HUDEP-2 (cell line): Measurements from ENCODE around the gene TEPSIN.

Experiments used
- DNase-seq, 76 experiments: peaks; one replicate each; lab custom pipeline; 2025; ENCODE audit not compliant: unreplicated experiment in 76 of 76; lab: John Stamatoyannopoulos, UW

TEPSIN gene

GRCh38 chr17:81237591-81238489, 1.0 kb downstream of the TEPSIN start:
- DNase-seq, result no peak

DNA sequence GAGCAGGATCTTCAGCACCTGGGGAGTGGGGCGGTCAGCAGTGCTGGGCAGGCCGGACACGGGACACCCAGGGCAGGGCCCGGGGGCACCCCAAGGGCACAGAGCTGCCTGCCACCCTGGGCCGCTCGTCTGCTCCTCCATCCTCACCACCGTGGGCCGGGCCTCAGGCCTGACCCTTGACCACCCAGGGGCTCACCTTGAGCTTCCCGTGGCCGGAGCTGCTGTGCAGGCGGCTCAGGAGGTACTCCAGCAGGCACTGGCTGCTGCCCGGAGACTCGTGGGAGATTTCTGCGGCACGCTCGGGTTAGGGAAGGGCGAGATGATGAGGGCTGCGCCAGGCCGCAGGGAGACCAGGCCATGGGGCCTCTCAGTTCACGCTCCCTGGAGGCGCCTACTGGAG, 2.1 kb downstream of the TEPSIN start:
- DNase-seq, result no peak

GRCh38 chr17:81235822-81236740, 2.8 kb downstream of the TEPSIN start:
- no peak for DNase-seq

- peak in 5 of 76 experiments; percentile 9 to 26 (median 17) for DNase-seq
Observed at GRCh38 chr17:81234940-81235821, 3.7 kb downstream of the TEPSIN start.

DNA sequence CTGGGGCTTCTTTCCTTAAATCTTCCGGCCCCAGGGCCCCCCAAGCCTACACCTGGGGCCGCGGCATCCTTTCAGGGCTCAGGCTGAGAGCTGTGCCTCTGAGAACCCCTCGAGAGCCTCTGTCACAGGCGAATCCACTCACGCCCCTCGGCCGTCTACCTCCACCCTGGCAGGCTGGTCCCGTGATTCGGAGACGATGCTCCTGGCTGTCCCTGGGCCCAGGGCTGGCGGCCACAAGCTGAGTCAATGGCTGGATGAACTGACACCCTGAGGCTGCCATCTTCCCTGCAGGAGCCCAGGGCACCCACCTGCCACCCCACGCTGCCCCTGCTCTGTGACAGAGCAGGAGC, 4.4 kb downstream of the TEPSIN start:
- no peak for DNase-seq

GRCh38 chr17:81233811-81234505, 4.9 kb downstream of the TEPSIN start:
- DNase-seq, result no peak

GRCh38 chr17:81233316-81233715, 5.5 kb downstream of the TEPSIN start:
- DNase-seq, result no peak

GRCh38 chr17:81232616-81233241, 6.1 kb downstream of the TEPSIN start:
- no peak for DNase-seq

GRCh38 chr17:81231766-81232581, 6.9 kb downstream of the TEPSIN start:
- no peak for DNase-seq

- no peak for DNase-seq
Observed at GRCh38 chr17:81231121-81231645, 7.7 kb downstream of the TEPSIN start.

DNA sequence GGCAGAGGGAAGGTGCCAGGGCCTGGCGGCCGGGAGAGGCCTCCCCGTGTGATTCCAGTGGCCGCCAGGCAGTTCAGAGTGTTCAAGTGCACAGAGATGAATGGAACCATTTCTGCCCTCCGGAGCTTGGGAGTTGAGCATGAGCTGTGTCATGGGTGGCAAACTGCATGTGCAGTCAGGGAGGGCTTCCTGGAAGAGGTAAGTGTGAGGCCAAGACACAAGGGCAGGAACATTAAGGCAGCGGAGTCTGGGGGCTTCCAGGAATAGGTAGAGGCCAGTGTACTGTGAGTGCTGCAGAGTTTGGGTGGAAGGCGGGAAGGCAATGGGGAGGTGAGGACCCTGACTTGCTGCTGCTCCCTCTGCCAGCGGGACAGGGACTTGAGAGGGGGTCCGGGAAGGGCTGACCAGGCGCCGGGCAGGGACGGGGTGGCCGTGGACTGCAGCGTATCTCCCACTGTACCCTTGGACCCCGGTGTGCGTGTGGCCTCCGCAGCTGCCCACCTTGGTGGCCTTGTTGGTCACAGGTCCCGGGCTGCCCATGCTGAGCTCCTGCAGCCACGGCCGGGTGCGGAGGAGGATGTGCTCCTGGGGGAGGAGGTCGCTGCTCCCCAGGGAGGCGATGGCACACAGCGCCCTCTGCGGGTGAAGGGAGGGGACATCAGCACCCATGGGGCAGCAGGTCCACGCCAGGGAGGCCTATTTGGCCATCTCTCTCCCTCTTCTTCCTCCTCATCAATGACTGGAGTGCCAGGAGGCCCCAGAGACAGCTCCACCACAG, 8.6 kb downstream of the TEPSIN start:
- DNase-seq, result peak in 6 of 76 experiments; percentile 16 to 35 (median 27)

DNA sequence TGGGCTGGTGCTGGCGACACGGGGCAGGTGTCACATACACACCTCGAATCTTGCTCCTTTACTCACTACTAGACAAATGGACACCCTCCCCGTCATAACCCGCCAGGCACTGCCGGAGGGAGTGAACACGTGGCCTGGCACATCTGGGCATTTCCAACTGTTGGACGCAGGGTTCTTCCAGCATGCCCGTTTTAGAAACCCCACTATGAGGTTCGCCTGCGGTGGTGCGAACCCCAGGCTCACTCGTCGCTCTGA, 9.3 kb downstream of the TEPSIN start:
- DNase-seq, result no peak

- no peak for DNase-seq
Observed at GRCh38 chr17:81228834-81229665, 9.8 kb downstream of the TEPSIN start.

DNA sequence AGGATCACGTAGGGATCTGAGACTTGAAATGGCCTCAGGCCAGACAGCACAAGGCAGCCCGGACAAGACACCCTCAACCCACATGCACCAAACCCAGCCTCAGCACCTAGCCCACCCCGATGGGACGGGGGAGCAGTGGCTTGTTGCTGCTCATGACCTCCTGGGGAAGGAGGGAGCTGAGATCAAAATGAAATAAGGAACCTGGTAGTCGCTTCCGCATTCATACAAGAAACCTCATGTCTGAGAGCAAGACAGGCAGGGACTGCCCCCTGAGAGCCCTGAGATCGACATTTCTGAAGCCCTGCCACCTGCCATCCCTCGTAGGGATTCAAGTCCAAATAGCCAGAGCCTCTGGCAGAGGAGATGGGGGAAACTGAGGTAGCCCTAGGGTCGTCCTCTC, 10.4 kb downstream of the TEPSIN start:
- DNase-seq, result no peak

- peak in 1 of 76 experiments; percentile 10 for DNase-seq
Observed at GRCh38 chr17:81227630-81228029, 11.2 kb downstream of the TEPSIN start.

GRCh38 chr17:81223762-81224130, 15.1 kb downstream of the TEPSIN start:
- DNase-seq, result no peak
